Measurements from ENCODE around the gene SMYD4.
A peak's percentile ranks its signal among the peaks of the same experiment; 100 is the strongest.

Gene SMYD4, protein sequence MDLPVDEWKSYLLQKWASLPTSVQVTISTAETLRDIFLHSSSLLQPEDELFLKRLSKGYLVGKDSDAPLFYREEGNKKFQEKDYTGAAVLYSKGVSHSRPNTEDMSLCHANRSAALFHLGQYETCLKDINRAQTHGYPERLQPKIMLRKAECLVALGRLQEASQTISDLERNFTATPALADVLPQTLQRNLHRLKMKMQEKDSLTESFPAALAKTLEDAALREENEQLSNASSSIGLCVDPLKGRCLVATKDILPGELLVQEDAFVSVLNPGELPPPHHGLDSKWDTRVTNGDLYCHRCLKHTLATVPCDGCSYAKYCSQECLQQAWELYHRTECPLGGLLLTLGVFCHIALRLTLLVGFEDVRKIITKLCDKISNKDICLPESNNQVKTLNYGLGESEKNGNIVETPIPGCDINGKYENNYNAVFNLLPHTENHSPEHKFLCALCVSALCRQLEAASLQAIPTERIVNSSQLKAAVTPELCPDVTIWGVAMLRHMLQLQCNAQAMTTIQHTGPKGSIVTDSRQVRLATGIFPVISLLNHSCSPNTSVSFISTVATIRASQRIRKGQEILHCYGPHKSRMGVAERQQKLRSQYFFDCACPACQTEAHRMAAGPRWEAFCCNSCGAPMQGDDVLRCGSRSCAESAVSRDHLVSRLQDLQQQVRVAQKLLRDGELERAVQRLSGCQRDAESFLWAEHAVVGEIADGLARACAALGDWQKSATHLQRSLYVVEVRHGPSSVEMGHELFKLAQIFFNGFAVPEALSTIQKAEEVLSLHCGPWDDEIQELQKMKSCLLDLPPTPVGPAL

GRCh38 chr17:1829592-1830257, at the start of gene SMYD4, which contains the start of gene RPA1:
Gene SMYD4 (minus strand): TSS chr17:1829902. CDS start chr17:1827994, 1,908 bp downstream.
Gene RPA1 (plus strand): TSS chr17:1830005. CDS start chr17:1830094, 89 bp downstream.
- peak within 1 kb of the TSS; percentile 83 for H3K27ac ChIP-seq
- TF ChIP-seq, protein P1, sequence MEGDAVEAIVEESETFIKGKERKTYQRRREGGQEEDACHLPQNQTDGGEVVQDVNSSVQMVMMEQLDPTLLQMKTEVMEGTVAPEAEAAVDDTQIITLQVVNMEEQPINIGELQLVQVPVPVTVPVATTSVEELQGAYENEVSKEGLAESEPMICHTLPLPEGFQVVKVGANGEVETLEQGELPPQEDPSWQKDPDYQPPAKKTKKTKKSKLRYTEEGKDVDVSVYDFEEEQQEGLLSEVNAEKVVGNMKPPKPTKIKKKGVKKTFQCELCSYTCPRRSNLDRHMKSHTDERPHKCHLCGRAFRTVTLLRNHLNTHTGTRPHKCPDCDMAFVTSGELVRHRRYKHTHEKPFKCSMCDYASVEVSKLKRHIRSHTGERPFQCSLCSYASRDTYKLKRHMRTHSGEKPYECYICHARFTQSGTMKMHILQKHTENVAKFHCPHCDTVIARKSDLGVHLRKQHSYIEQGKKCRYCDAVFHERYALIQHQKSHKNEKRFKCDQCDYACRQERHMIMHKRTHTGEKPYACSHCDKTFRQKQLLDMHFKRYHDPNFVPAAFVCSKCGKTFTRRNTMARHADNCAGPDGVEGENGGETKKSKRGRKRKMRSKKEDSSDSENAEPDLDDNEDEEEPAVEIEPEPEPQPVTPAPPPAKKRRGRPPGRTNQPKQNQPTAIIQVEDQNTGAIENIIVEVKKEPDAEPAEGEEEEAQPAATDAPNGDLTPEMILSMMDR (conservative IDR thresholded peaks at IDR 0.05): no peak

GRCh38 chr17:1878419-1879121, 48.9 kb upstream of the SMYD4 start:
- no peak overlapping the region for H3K27ac ChIP-seq
- TF ChIP-seq, protein P1 (conservative IDR thresholded peaks at IDR 0.05): no peak

DNA sequence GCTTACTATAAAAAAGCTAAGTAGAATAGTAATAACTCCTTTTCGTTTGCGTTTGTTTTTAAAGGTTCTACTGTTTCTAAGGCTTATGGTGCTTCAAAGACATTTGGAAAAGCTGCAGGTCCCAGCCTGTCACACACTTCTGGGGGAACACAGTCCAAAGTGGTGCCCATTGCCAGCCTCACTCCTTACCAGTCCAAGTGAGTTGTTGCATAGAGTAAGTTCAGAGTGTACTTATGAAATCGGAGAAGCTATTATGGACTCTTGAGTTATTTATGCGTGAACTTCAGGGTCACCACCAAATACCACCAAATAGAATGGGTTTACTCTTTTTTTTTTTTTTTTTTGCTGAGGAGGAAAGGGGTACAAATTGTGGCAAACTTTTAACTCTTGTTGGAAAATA, 45.9 kb upstream of the SMYD4 start:
- no peak overlapping the region for H3K27ac ChIP-seq
- TF ChIP-seq, protein P1 (conservative IDR thresholded peaks at IDR 0.05): no peak

DNA sequence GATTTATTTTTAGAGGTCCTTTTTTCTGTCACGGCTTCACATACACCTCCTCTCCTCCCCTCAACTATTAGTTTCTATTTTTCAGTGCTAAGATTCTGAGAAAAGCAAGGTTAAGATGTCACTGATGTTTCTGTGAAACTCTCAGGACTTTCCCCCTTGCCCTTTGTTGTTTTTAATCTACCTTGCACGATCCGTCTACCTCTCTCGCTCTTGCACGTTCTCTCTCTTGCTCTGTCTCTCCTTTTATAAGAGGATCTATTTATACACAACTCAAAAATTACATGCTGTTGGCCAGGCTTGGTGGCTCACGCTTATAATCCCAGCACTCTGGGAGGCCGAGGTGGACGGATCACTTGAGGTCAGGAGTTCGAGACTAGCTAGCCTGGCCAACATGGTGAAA, 43.7 kb upstream of the SMYD4 start:
- TF ChIP-seq, protein P1 (conservative IDR thresholded peaks at IDR 0.05): no peak
- H3K27ac ChIP-seq: no peak overlapping the region

DNA sequence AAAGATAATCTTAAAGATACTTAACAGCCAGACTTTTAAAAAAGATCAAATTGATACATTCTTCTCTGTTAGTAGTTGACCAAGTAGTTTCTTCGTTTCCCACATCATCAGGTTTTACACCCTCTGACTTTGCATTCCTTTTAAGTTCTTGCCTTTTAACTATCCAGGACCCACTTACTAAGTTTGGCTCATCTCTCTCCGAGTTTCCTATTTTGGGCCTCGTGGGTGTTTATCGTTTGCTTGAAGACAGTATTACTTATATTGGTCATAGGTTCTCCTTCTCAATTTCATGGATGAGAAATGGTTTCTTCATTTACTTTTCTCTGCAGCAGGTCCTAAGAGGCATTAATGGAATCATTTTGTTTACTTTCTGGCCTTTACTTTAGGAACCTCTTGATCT, 43.3 kb upstream of the SMYD4 start:
- TF ChIP-seq, protein P1 (conservative IDR thresholded peaks at IDR 0.05): no peak
- no peak overlapping the region for H3K27ac ChIP-seq

DNA sequence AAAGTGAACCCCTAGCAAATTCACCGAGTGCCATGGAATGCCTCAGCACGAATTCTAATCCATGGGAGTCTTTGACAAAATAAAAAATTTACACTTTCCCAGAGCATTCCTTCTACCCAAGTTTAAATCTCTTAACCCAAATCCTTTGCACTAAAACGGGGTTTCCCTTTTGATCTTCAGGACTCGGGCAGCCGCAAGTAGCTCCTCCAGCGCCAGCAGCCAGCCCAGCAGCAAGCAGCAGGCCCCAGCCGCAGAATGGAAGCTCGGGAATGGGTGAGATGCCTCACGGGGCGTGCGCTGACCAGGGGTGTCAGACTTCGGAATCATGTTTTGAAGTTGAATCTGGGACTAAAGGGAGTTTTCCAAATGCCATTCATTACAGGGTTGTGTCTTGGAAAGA, 42.6 kb upstream of the SMYD4 start:
- TF ChIP-seq, protein P1 (conservative IDR thresholded peaks at IDR 0.05): no peak
- H3K27ac ChIP-seq: no peak overlapping the region
